WTC11 (cell line): ENCODE data around the gene MAST4. TPM values are rescaled to one million over a fixed set of nuclear protein-coding genes. Genes with fewer than 3 reads are reported as not detected.
A peak's percentile ranks its signal among the peaks of the same experiment; 100 is the strongest.

Source experiments
- ATAC-seq: fragments of 200-7000 bp; cut with Tn5 transposase; 2 replicates; pipeline ENCODE4 v1.10.0; 2021; ENCODE audit warnings: mild to moderate bottlenecking, moderate library complexity
- CTCF ChIA-PET: fragments of 300-600 bp; sonication (Branson Sonifier 250); formaldehyde crosslinking; loops from one replicate; lab custom pipeline; 2021; ENCODE audit warnings: antibody characterized with exemption; lab: Charles Lee
- POLR2A ChIA-PET: fragments of 350-600 bp; sonication (Branson Sonifier 250); formaldehyde crosslinking; loops from one replicate; lab custom pipeline; 2021; ENCODE audit warnings: antibody characterized with exemption; lab: Charles Lee
- DNase-seq: peaks from one replicate; pipeline ENCODE4 v3.0.0; 2021; ENCODE audit warnings: low spot score
- H3K27ac Mint-ChIP-seq: 2 replicates; pipeline ENCODE4 v1.8.0; 2021; ENCODE audit warnings: mixed read lengths
- H3K27me3 Mint-ChIP-seq: 2 replicates; pipeline ENCODE4 v1.8.0; 2021; ENCODE audit warnings: low read depth, mild to moderate bottlenecking, moderate library complexity, mixed read lengths
- H3K36me3 Mint-ChIP-seq: 2 replicates; pipeline ENCODE4 v1.8.0; 2021; ENCODE audit warnings: mixed read lengths
- H3K4me1 Mint-ChIP-seq: 2 replicates; pipeline ENCODE4 v1.8.0; 2022; ENCODE audit warnings: mixed read lengths
- H3K4me3 Mint-ChIP-seq: 2 replicates; pipeline ENCODE4 v1.8.0; 2021; ENCODE audit warnings: mild to moderate bottlenecking, moderate library complexity, mixed read lengths
- H3K9me3 Mint-ChIP-seq: 2 replicates; pipeline ENCODE4 v1.8.0; 2021; ENCODE audit warnings: mixed read lengths
- ATF1 ChIP-seq: sonication (generic); formaldehyde crosslinking; IDR thresholded peaks from 2 replicates; pipeline ENCODE4 v1.8.1; 2023; ENCODE audit warnings: mild to moderate bottlenecking, moderate library complexity, missing genetic modification reagents
- CTCF ChIP-seq: fragments of 200-600 bp; IDR thresholded peaks from 2 replicates; pipeline ENCODE4 v1.8.0; 2022; ENCODE audit warnings: antibody characterized with exemption
- ELF4 ChIP-seq: sonication (generic); formaldehyde crosslinking; IDR thresholded peaks from 2 replicates; pipeline ENCODE4 v1.8.1; 2022; ENCODE audit warnings: low read depth, mild to moderate bottlenecking, moderate library complexity, missing genetic modification reagents
- FOXP1 ChIP-seq: sonication (generic); formaldehyde crosslinking; IDR thresholded peaks from 2 replicates; pipeline ENCODE4 v1.8.0; 2022; ENCODE audit warnings: missing genetic modification reagents, mild to moderate bottlenecking, moderate library complexity, borderline replicate concordance
- GABPB1 ChIP-seq: sonication (generic); formaldehyde crosslinking; IDR thresholded peaks from 2 replicates; pipeline ENCODE4 v1.8.1; 2023; ENCODE audit warnings: mild to moderate bottlenecking, missing genetic modification reagents
- JAZF1 ChIP-seq: fragments of 250-450 bp; sonication (Bioruptor Pico); IDR thresholded peaks from 2 replicates; pipeline ENCODE4 v1.9.0; 2021; ENCODE audit warnings: moderate library complexity, mild to moderate bottlenecking, inconsistent platforms
- JUN ChIP-seq: sonication (generic); formaldehyde crosslinking; IDR thresholded peaks from 2 replicates; pipeline ENCODE4 v1.8.0; 2023; ENCODE audit warnings: mild to moderate bottlenecking, missing genetic modification reagents
- MAX ChIP-seq: sonication (generic); formaldehyde crosslinking; IDR thresholded peaks from 2 replicates; pipeline ENCODE4 v1.8.0; 2022; ENCODE audit warnings: mild to moderate bottlenecking, missing genetic modification reagents
- MYBL2 ChIP-seq: sonication (generic); formaldehyde crosslinking; IDR thresholded peaks from 2 replicates; pipeline ENCODE4 v1.8.1; 2023; ENCODE audit warnings: mild to moderate bottlenecking, moderate library complexity, missing genetic modification reagents
- NR1H2 ChIP-seq: sonication (generic); formaldehyde crosslinking; IDR thresholded peaks from 2 replicates; pipeline ENCODE4 v1.9.0; 2021; ENCODE audit warnings: mild to moderate bottlenecking, moderate library complexity, missing genetic modification reagents
- PREB ChIP-seq: sonication (generic); formaldehyde crosslinking; IDR thresholded peaks from 2 replicates; pipeline ENCODE4 v1.8.1; 2022; ENCODE audit warnings: mild to moderate bottlenecking, missing genetic modification reagents, moderate library complexity, borderline replicate concordance
- PRRX2 ChIP-seq: fragments of 250-450 bp; sonication (Bioruptor Pico); IDR thresholded peaks from 2 replicates; pipeline ENCODE4 v1.8.0; 2021; ENCODE audit warnings: mild to moderate bottlenecking
- SMAD4 ChIP-seq: sonication (generic); formaldehyde crosslinking; IDR thresholded peaks from 2 replicates; pipeline ENCODE4 v1.8.0; 2022; ENCODE audit warnings: mild to moderate bottlenecking, missing genetic modification reagents
- TEAD4 ChIP-seq: sonication (generic); formaldehyde crosslinking; IDR thresholded peaks from 2 replicates; pipeline ENCODE4 v1.8.0; 2022; ENCODE audit warnings: mild to moderate bottlenecking, missing genetic modification reagents
- TP53 ChIP-seq: sonication (generic); formaldehyde crosslinking; IDR thresholded peaks from 2 replicates; pipeline ENCODE4 v1.8.1; 2023; ENCODE audit warnings: mild to moderate bottlenecking, missing genetic modification reagents
- USF2 ChIP-seq: sonication (generic); formaldehyde crosslinking; IDR thresholded peaks from 2 replicates; pipeline ENCODE4 v1.8.1; 2023; ENCODE audit warnings: mild to moderate bottlenecking, missing genetic modification reagents, moderate library complexity
- ZNF232 ChIP-seq: sonication (generic); formaldehyde crosslinking; IDR thresholded peaks from 2 replicates; pipeline ENCODE4 v1.8.0; 2022; ENCODE audit warnings: mild to moderate bottlenecking, missing genetic modification reagents
- ZNF317 ChIP-seq: sonication (generic); formaldehyde crosslinking; IDR thresholded peaks from 2 replicates; pipeline ENCODE4 v1.8.1; 2023; ENCODE audit warnings: low read depth, mild to moderate bottlenecking, moderate library complexity, missing genetic modification reagents, borderline replicate concordance
- ZNF423 ChIP-seq: fragments of 250-450 bp; sonication (Bioruptor Pico); IDR thresholded peaks from 2 replicates; pipeline ENCODE4 v2.1.2; 2022; ENCODE audit warnings: mild to moderate bottlenecking, moderate library complexity
- ZNF512 ChIP-seq: sonication (generic); formaldehyde crosslinking; IDR thresholded peaks from 2 replicates; pipeline ENCODE4 v1.8.1; 2022; ENCODE audit warnings: missing genetic modification reagents, borderline replicate concordance
- total RNA-seq: library from RNA; stranded (reverse); gene quantifications from 3 replicates; pipeline ENCODE4 v1.2.3, GENCODE V29; 2021

The MAST4 gene
- total RNA-seq, 1 experiment from 2014 or later: 8.0 TPM

- TF ChIP-seq JAZF1 (CRISPR knock-in tag) (no peak), MYBL2 (no peak)
These were observed 558.5 kb downstream of the MAST4 start (continued) for GRCh38 chr5:67154556-67155206.

GRCh38 chr5:67156976-67157583 lies 560.9 kb downstream of the MAST4 start:
- Mint-ChIP-seq H3K27ac (no peak overlapping the region), H3K36me3 (no peaks in the 10 kb centered on the region), H3K9me3 (no peaks in the 10 kb centered on the region), H3K4me3 (no peak overlapping the region), H3K27me3 (no peaks in the 10 kb centered on the region), H3K4me1 (peaks cover 22% of the 10 kb centered on the region)
- ChIA-PET POLR2A (no interaction called here), CTCF (interaction anchor here (0.8 to 3.1 kb wide), 7 partner anchors 9 to 328 kb away, joined by 3 to 25 read pairs (median 3); no protein-coding TSS in a partner anchor)
- TF ChIP-seq ATF1 (CRISPR knock-in tag): no peak
- TF ChIP-seq CTCF: peak; percentile 57
- DNase-seq (peak; percentile 26), ATAC-seq (peak; percentile 70)

- H3K27me3 Mint-ChIP-seq: no peaks in the 10 kb centered on the region
These were observed 564.1 kb downstream of the MAST4 start for GRCh38 chr5:67160272-67160671.

GRCh38 chr5:67160985-67161384 lies 564.8 kb downstream of the MAST4 start:
- ChIA-PET POLR2A (no interaction called here), CTCF (interaction anchor here (1.0 kb wide), 1 partner anchor 48 kb away, joined by 4 read pairs; no protein-coding TSS in a partner anchor)
- H3K36me3 Mint-ChIP-seq: no peaks in the 10 kb centered on the region; the same call in 1 of the 2 replicates
- H3K9me3 Mint-ChIP-seq: no peaks in the 10 kb centered on the region
- ATAC-seq (no peak), DNase-seq (no peak)
- no peaks in the 10 kb centered on the region for H3K27me3 Mint-ChIP-seq
- no peak overlapping the region for H3K4me3 Mint-ChIP-seq
- peaks cover 28% of the 10 kb centered on the region for H3K4me1 Mint-ChIP-seq
- H3K27ac Mint-ChIP-seq: peak overlapping the region; percentile 41; the same call in 1 of the 2 replicates
- TF ChIP-seq TP53: no peak
- TF ChIP-seq ZNF232: no peak
- no peak for TF ChIP-seq TEAD4
- no peak for TF ChIP-seq ZNF317 (CRISPR knock-in tag)
- no peak for TF ChIP-seq USF2
- no peak for TF ChIP-seq ZNF512
- no peak for TF ChIP-seq JUN (CRISPR knock-in tag)
- TF ChIP-seq FOXP1 (CRISPR knock-in tag): no peak
- no peak for TF ChIP-seq ELF4 (CRISPR knock-in tag)

More at GRCh38 chr5:67160272-67160671, 564.1 kb downstream of the MAST4 start:
- ChIA-PET POLR2A (no interaction called here), CTCF (no interaction called here)
- H3K4me3 Mint-ChIP-seq: no peak overlapping the region
- DNase-seq: no peak
- H3K27ac Mint-ChIP-seq: no peak overlapping the region
- TF ChIP-seq NR1H2 (CRISPR knock-in tag) (no peak), ZNF423 (CRISPR knock-in tag) (no peak), PRRX2 (CRISPR knock-in tag) (no peak), GABPB1 (CRISPR knock-in tag) (no peak), MAX (CRISPR knock-in tag) (no peak), PREB (CRISPR knock-in tag) (no peak), SMAD4 (CRISPR knock-in tag) (no peak), ELF4 (CRISPR knock-in tag) (no peak), CTCF (no peak)
- H3K36me3 Mint-ChIP-seq: no peaks in the 10 kb centered on the region; the same call in 1 of the 2 replicates
- H3K4me1 Mint-ChIP-seq: peaks cover 23% of the 10 kb centered on the region
- no peaks in the 10 kb centered on the region for H3K9me3 Mint-ChIP-seq
- ATAC-seq: no peak
